ENCODE results near the gene CLEC3B.

CLEC3B gene

DNA sequence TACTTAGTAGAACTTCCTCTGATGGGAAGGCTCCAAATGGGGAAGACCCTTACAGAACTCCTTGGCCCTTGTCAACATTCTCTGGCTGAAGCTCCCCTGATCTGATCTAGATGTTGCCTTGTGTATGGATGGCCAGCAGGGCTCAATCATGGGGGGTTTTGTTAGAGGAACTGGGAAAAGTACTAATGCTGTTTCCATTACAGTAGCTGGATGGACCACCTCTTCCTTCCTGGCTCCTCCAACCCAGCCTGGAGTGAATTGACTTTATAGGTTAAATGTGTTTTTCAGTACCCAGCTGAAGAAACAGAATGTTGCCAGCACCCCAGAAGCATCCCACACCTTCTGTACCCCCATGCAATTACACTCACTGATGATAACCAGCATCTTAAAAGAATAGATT lies 22.7 kb upstream of the CLEC3B start:
- no peak for DNase-seq (ENCODE audit: low read depth, low spot score)

DNA sequence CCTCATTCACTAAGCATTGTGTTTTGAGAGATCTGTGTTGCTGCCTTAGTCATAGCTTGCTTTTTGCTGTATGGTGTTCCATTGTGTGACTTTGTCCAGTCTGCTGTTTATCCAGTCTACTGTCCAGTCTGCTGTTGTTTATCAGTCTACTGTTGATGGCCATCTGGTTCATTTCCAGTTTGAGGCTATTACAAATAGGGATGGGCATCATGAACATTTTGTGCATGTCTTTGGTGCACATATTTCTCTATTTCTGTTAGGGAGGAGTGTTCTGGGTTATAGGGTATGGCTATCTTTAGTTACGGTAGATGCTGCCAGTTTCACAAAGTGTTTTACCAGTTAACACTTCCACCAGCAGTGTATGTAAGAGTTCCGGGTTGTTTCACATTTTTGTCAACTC lies 22.2 kb upstream of the CLEC3B start:
- DNase-seq (ENCODE audit: low read depth, low spot score): no peak

DNA sequence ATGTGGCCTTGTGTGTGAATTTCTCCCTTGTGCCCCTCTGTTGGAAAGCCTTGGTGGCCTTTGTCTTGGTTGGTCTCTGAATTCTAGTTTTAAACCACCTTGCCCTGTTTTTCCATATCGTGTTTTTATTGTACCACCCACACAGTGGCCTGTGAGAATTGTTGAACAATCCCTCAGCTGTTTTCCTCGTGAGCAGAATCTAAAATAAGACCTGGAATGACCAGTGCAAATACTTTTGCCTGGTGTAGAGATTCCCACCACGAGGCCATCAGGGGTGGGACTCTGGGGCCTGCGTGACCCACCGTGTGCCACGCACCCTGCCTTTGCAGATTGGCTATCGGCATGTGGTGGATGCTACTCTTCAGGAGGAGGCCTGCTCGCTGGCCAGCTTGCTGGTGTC lies 19.0 kb upstream of the CLEC3B start:
- no peak for DNase-seq (ENCODE audit: low read depth, low spot score)

DNA sequence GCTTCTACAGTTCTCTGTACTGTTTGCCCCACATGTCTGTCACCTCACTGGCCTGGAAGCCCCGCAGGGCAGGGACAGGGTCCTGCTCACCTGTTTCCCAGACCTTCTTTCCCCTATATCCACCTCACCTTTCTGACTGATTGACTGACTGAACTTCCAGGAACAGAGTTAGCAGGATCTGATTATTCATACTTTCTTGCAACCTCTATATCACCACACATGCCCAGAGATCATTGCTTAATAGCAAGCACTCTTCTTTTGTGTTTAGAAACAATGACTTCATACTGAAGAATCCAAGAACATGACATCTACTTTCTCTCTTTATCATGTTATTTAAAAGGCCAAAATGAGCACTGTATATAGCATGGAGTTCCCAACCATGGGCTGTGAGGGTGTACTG lies 18.0 kb upstream of the CLEC3B start:
- DNase-seq (ENCODE audit: low read depth, low spot score): no peak

DNA sequence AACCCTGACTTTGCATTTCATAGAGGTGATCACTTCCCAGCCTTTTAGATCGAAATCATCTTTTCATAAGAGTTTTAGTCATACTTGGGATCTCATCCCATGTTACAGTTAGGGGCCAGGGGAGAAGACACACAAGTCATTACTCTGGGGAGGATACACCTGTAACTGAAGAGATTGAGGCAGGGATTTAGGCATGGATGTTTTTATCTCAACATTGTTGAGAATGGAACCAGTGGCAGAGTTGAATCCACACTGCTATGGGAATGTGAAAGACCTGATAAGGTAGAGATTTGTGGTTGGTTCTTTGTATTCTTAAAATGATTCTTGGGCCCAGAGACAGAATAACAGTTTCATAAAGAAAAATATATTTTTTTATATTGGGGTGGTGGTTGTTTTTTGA lies 16.2 kb upstream of the CLEC3B start:
- DNase-seq (ENCODE audit: low read depth, low spot score): no peak

DNA sequence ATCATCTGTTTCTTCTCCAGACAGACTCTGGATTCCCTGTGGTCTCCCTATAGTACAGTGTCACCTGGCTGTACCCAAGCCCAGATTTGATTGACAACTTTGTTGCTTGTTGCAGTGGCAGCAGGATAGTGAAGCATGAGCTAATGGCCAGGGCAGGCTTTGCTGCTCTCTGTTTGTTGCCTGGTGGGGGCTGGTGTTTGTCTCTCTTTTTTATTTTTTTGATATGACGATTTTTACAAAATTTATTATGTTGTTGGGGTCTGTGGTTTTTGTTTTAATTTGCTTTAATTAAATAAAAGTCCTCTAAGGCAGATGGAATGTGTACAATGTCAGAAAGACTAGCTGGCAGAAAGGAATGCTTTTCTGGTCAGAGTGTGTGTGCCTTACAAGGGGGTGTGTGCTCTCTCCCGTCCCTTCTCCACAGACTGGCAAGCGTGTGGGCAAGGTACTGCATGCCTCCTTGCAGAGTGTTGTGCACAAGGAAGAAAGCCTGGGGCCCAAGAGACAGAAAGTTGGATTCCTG lies 15.2 kb upstream of the CLEC3B start:
- DNase-seq (ENCODE audit: low read depth, low spot score): peak; percentile 86

DNA sequence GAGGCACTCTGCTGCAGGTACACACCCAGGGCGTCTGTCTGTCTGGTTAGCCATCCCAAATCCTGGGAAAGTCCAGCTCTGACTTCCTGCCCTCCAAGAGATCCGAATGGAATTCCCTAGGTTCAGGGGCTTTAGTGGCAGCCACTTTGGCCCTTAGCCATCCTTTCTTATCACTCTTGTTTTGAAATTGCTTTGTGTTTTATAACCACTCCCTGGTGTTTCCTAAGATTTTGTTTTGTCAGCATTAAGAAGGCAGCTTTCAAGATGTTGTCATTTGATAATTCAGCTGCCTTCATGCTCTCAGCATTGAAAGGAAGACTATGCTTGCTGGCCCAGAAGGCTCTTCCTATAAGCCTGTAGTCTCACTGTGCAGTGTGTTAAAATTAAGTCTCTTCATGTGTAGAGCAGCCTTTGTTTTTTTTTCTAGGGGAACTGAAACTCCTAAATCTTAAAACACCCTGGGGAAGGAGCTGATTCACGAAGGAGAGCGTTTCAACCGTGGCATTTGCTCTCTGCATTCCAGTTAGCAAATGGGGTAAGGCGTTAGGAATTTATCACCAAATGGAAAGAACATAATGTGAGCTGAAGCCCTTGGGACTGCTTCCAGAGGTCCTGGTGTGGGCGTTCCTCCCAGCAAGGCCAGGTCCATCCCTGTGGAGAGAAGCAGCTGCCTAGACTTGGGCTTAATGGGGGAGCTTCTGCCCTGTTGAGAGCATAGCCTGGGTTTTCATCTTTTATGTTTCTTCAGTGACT lies 14.2 kb upstream of the CLEC3B start:
- peak; percentile 89 for DNase-seq (ENCODE audit: low read depth, low spot score)

DNA sequence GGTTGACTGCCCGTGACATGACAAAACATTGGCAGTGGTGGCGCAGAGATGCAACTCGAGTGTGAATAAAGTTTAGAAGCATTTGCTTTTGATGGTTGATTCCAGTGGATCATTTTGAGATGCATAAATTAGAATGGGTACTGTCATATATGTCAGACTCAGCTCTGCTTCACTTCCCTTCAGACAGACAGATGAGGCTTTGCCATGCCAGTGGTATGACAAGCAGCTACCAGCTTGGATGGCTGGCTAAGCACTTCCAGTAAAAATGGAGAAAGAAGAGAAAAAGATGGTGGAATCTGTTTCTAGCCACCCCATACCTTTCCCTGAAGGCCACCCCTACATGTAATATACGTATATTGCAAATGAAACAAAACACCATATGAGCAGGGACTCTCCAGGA lies 13.5 kb upstream of the CLEC3B start:
- DNase-seq (ENCODE audit: low read depth, low spot score): no peak

DNA sequence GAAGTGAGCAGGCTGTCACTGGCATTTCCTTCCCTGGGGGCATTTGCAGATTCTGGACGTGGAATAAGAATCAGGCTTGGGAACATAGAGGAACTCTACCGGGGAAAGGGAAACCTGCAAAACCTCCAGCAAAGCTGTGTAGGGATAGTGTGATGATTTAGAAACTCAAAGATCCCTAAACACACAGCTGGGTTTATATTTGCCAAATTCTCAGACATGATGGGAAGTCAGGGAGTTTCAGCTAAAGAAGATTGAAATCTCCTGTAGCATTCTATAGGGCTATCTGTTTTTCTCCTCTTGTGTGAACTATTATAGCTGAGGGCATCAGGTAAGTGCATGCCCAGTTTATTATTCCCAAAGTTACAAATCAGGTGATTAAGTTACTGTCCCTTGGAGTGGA lies 9.2 kb upstream of the CLEC3B start:
- no peak for DNase-seq (ENCODE audit: low read depth, low spot score)

DNA sequence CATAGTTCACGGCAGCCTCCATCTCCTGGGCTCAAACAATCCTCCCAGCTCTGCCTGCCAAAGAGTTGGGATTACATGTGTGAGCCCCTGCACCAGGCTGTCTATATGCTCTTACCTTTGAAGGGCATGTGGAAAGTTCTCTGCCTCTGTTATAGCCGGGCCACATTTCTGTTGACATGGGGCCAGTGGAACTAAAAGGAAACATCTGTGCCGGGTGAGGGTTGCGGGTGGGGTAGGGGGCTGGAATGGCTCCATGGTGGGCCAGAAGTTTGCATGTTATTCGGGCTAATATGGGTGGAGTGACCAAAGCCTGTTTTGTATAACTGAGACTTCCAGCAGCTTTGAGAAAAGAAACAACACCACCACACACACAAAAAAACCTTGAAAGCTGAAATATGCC lies 8.3 kb upstream of the CLEC3B start:
- no peak for DNase-seq (ENCODE audit: low read depth, low spot score)

DNA sequence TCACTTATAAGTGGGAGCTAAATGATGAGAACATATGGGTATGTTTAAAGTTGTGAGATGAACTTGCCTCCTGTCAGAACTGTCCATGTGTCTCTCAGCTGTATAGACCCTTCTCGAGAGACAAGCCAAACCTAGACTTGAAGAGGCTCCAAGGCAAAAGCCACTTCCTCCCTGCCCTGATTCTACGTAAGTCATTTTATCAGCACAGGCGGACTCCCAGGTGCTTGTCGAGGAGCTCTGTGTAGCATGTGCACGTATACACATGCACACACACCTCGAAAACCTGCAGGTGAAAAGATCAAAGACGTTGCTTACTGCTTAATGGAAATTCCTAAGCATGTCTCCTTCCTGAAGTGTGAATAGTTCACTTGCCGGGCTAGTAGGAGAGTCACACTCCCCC lies 5.6 kb upstream of the CLEC3B start:
- DNase-seq (ENCODE audit: low read depth, low spot score): no peak

DNA sequence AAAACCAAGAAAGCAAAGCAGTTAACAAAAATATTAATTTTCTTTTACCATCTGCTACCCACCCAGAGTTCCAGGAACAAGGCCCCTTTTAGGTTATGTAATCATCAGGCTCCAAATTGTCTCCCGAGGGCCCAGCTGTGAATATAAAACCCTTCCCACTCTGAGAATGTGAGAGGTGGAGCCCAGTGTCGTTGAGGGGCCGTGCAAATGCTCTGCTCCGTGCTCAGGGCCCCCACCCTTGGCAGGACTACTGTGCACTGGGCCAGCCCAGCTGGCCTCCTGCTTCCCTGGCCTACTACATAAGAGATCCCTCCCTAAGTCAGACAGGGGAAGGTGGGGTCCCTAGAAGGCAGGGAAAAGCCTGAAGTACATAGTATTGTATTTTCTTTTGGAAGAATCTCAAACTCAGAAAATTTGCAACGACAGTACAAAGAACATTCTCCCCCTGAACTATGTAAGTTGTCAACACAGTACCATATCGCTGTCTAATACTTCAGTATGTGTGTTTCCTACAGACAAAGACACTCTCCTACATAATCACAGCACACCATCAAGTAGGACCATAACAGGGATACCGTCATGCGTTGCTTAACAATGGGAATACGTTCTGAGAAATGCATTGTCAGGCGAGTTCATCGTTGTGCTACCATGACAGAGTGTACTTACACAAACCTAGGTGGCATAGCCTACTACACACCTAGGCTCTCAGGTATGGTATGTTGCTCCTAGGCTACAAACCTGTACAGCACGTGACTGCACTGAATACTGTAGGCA lies 4.4 kb upstream of the CLEC3B start:
- no peak for DNase-seq (ENCODE audit: low read depth, low spot score)

DNA sequence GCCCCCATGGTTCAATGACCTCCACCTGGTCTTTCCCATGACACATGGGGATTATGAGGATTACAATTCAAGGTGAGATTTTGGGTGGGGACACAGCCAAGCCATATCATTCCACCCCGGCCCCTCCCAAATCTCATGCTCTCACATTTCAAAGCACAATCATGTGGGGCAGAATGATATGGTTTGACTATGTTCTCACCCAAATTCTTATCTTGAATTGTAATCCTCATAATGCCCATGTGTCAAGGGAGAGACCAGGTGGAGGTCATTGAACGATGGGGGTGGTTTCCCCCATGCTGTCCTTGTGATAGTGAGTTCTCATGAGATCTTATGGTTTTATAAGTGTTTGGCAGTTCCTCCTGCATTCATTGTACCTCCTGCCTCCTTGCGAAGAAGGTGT lies 2.4 kb upstream of the CLEC3B start:
- no peak for DNase-seq (ENCODE audit: low read depth, low spot score)

DNA sequence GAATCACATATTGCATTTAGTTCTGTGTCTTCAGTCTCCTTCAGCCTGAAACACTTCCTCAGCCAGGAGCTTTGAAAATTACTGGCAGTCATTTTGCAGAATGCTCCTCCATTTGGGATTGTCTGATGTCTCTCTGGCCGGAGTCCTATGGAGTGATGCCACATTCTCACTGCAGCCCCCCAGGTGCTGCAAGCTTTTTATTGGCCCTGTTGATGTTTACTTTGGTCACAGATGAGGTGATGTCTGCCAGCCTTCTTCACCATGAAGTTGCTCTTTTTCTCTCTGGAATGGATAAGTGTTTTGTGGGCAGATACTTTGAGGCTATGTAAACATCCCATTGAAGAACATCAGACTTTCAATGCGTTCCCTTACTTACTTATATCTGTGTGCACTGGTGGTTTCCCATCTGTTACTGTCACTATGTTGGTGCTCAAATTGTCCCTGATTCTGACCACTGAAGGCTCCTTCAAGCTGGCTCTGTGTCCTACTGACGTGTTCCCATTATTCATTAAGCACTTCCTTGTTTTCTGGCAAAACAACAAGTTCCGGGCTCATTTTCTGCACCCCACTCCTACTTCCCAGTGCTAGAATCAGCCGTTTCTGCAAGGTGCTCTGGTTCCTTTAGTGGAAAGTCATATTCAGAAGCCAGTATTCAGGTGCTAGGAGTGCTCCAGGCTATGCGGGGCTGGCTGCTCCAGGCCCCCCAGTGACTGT lies 1.4 kb upstream of the CLEC3B start:
- peak; percentile 40 for DNase-seq (ENCODE audit: low read depth, low spot score)

DNA sequence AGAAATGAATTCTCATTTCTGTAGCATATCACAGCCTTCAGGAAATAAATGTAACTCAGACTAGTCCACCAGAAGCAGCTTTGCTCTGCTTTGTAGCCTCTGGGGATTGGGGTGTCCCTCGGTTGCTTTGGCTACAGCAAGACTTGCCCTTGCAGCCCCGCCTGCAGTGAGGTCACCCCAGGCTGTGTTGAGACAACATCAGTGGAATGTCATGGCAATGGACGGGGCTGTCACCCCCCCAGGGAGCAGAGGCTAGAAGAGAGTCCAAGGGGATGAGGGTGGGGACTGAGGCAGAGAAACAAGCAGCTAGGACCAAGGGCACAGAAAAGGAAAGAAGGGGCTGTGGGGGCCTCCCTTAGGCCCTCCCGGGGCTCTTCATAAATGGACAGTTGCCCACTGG lies 854 bp downstream of the CLEC3B start:
- DNase-seq (ENCODE audit: low read depth, low spot score): peak; percentile 47

DNA sequence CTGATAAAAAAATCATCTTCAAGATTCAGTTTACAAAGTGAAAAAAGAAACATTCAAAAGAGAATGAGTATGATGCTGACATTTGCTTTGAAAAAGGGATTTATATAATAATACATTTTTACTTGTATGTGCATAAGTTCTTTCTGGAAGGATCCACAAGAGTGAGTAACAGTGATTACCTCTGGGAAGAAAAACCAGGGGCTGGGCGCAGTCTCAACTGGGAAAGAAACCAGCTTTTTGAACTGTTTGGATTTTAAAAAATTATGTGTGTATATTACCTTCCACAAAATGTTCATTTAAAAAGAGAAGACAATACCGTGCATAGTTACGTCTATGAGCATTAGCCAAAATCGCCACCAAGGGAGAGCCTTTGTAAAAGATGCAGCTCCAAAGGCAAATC lies 1.3 kb downstream of the CLEC3B start:
- no peak for DNase-seq (ENCODE audit: low read depth, low spot score)

DNA sequence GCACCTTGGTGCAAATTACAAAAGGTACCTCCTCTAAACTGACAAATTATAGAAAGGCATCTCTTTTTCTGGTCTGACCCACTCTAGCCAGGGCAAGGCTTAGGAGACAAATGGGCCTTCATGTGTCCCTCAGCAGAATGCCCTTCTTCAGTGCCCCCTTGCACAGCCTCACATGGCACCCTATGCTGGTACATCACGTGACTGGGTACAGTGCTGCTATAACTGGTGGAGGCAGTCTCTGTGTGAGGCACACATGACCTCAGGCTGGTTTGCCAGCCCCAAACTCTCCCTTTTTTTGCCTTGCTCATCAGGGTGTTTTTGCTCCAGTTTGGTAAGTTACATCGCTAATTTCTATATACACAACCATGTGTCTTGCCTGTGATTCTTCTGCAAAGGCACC lies 3.1 kb downstream of the CLEC3B start:
- no peak for DNase-seq (ENCODE audit: low read depth, low spot score)

DNA sequence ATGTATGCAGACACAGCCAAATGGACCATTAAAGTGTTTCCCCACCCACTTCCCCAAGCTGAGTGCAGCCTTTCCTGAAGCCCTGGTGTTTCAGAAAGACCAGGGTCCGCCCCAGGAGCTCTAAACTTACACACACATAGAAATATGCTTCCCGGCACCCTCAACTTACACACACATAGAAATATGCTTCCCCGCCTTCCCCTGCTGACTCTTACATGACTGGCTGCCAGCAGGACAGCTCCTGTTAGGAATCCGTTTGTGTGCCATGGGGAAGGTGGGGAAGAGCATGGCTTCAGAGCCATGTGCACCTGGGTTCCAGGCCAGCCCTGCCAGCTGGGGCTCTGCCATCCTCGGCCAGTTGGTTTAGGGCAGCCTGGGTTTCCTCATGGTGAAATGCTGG lies 3.6 kb downstream of the CLEC3B start:
- DNase-seq (ENCODE audit: low read depth, low spot score): peak; percentile 40

DNA sequence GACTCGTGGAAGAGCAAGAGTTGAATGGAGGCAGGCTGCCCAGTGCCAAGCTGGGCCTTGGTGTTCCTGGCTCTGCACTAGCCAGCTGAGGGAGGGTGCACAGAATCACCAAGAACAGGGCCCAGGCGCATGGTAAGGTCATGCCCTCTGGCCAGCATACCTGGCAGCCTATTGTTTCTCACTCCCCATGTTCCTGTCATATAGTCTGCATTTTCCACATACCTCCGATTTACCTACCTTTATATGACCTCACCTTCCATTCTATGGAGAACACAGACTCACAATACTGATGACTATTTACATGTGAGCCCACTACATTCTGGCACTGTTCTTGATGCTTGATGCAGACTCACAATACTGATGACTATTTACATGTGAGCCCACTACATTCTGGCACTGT lies 5.4 kb downstream of the CLEC3B start:
- no peak for DNase-seq (ENCODE audit: low read depth, low spot score)

DNA sequence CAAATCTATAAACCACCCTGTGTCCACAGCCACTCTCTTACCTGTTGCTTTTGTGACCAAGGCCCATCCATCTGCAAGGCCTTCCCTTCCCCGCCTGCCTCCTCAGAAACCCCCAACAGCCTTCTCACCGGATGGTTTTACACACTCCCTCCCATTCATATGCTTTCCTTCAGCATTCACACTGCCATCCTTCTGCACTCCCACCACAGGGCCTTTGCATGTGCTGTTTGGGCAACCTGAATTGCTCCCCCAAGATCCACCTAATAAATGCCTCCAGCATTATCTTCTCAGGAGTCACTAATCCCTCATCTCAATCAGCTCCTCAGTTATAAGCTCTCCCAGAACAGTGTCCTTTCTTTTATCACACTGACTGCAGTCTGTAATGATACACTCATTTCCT lies 6.0 kb downstream of the CLEC3B start:
- no peak for DNase-seq (ENCODE audit: low read depth, low spot score)

DNA sequence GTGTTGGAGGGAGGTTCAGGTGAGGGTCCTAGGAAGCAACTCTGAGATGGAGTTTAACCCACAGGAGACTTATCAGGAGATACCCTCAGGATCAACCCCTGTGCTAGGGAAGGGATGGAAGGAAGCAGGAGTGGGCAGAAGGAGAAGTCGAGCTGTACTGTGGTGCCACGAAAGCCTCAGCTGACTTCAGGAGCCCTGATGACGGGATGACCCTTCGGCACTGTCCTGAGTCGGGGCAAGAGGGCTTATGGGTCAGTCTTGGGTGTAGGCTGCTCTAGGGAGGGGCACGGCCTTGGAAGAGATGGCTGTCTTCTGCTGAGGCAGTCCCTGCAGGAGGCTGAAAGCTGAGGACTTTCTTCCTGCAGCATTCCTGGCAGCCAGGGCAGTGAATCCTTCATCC lies 7.7 kb downstream of the CLEC3B start:
- DNase-seq (ENCODE audit: low read depth, low spot score): no peak

DNA sequence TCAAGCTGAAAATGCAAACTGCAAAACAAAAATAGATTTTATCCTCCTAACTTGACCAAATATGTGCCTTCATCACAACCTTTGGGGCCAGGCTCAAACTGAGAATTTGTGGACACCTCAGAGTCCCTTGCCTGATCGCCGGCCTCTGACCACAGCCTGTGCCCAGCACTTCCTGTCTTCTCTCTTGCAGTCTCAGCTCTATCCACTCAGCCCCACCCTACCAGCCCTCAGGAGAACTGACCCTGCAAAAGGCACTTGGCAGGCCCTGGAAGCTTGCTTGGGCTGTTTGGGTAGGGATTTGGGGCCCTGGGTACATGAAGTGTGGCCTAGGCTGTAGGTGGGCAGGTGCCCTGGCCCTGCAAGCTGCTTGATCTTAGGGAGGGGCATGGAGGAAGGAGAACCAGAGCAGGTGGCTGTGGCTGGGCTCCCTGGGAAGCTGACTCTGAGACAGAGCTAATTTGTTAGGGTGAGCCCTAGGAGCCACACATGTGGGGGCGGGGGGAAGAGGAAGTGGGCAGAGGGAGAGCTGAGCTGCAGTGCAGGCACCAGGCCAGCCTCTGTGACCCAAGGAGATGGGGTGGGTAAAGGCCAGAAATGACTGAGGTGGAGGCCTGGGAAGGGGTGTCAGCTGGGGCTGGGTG lies 8.6 kb downstream of the CLEC3B start:
- DNase-seq (ENCODE audit: low read depth, low spot score): no peak

All from astrocyte of the hippocampus (primary cell).